ENCODE results near the gene WNK4.
"Not testable (repeated sequence)": the region's sequence is repeated elsewhere in the genome, so short reads cannot be mapped to it uniquely, and the experiment has no call there.

The WNK4 gene

GRCh38 chr17:42779936-42780850 is at the start of gene WNK4:
TSS of gene WNK4 (plus strand) at chr17:42780610. CDS start at chr17:42780699, 89 bp downstream.
- DNase-seq = no peak

- no peak for DNase-seq
Measured at GRCh38 chr17:42740699-42741098, 39.7 kb upstream of the WNK4 start.

GRCh38 chr17:42742916-42743315 is 37.5 kb upstream of the WNK4 start:
- not testable (repeated sequence) for DNase-seq

GRCh38 chr17:42743595-42744282 is 36.7 kb upstream of the WNK4 start:
- DNase-seq = no peak

GRCh38 chr17:42744283-42744805 is 36.1 kb upstream of the WNK4 start:
- peak in 1 of 2 donors; percentile 61 for DNase-seq

- peak; percentile 93 for DNase-seq
Measured at GRCh38 chr17:42744806-42745617, 35.4 kb upstream of the WNK4 start, which contains the start of gene EZH1. TSS of gene EZH1 (minus strand) at chr17:42745040. CDS start at chr17:42728941, 16,099 bp downstream.

GRCh38 chr17:42748202-42748907 is 32.1 kb upstream of the WNK4 start:
- DNase-seq = no peak

DNA sequence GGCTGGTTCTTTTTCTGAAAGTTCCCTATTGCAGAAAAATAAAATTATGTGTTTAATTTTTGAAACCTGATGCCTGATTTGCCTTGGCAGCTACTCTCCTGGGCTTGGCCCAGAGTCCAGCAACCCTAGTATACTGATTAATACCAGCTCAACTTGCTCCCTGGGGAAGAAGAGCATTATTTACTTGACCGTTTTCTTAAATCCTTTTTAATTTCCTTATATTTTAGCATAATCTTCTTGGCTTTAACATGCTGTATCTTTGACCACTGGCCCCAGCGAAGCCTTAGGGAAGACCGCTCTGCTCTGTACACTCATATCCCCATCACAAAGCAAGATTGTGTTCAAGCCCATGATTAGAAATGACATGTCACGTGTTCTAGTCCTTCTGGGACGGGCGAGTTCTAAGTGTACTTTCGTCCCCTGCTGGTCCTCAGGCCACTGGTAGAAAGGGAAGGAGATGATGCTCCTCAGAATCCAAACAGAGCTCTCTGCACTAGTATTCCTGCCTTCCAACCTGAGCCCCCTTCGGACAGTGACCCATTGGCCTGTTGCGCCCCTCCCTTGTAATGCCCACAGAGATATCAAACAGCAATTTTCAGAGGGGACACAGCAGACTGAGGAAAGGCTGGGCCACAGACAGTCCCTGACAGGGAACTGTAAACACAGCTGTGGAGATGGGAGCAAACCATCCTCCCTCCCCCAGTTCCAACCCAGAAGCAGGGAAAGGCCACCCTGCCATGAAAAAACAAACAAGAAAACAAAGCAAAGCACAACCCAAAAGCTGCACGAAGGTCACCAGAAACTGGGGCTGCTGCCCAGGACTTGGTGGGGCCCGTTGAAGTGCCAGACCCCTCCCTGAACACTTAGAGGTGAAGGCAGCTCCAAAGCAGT is 31.3 kb upstream of the WNK4 start:
- DNase-seq = no peak

GRCh38 chr17:42750739-42751344 is 29.6 kb upstream of the WNK4 start:
- DNase-seq = no peak

DNA sequence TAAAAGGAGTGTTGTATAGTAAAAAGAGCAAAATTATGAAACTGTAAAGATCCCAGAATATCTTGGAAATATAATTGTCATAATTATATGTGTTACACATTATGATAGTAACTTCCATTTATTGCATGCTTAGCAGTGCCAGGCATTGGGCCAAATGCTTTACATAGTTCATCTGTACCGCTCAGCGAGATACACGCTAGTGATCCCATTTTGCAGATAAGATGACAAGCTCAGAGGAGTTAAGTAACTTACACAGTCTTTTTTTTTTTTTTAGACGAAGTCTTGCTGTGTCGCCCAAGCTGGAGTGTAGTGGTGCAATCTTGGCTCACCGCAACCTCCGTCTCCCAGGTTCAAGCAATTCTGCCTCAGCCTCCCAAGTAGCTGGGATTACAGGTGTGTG is 28.8 kb upstream of the WNK4 start:
- DNase-seq = no peak

GRCh38 chr17:42754782-42755181 is 25.6 kb upstream of the WNK4 start:
- no peak for DNase-seq

GRCh38 chr17:42759982-42760651 is 20.3 kb upstream of the WNK4 start:
- peak in 1 of 2 donors; percentile 35 for DNase-seq

- DNase-seq = no peak
Measured at GRCh38 chr17:42760652-42761581, 19.5 kb upstream of the WNK4 start, which contains the start of gene RAMP2. TSS of gene RAMP2 (plus strand) at chr17:42761227. CDS start at chr17:42761262, 35 bp downstream.

DNA sequence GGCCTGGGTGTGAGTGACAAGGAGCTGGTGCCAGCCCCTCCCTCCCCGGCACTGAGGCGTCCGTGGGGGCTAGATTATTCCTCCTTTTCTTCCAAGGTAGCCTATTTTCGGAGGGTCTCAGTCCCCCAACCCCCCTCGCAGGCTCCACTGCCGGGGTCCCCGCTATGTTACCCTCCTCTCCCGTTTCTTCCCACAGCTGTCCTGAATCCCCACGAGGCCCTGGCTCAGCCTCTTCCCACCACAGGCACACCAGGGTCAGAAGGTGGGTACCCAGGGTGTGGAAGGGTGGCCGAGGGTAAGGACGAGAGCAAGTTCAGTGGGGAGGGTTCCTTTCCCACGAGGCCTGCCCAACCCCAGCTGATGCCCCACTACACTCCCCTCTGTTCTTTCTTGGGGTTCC is 18.8 kb upstream of the WNK4 start:
- DNase-seq = no peak

DNA sequence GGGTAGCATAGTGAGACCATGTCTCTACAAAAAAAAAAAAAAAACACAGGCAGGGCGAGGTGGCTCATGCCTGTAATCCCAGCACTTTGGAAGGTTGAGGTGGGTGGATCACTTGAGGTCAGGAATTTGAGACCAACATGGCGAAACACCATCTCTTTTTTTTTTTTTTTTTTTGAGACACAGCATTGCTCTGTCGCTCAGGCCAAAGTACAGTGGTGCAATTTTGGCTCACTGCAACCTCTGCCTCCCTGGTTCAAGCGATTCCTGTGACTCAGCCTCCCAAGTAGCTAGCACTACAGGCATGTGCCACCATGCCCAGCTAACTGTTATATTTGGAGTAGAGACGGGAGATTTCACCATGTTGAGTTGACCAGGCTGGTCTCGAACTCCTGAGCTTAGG is 14.3 kb upstream of the WNK4 start:
- no peak for DNase-seq

DNA sequence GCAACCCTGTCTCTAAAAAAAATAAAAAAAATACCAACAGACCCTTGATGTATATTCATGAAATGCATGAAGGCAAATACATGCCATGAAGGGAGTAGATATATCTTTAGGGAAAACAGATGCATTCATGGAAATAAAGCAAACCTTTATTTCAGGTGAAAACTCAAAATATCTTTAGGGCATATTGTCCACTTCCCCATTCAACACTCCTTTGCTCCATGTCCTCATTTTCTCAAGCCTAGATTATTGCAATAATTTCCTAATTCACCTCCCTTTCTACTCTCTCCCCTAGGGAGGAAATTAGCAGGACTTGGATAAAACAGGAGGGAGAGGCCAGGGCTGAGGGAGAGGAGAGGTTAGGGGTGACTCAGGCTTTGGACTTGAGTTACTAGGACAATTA is 12.9 kb upstream of the WNK4 start:
- DNase-seq = no peak

DNA sequence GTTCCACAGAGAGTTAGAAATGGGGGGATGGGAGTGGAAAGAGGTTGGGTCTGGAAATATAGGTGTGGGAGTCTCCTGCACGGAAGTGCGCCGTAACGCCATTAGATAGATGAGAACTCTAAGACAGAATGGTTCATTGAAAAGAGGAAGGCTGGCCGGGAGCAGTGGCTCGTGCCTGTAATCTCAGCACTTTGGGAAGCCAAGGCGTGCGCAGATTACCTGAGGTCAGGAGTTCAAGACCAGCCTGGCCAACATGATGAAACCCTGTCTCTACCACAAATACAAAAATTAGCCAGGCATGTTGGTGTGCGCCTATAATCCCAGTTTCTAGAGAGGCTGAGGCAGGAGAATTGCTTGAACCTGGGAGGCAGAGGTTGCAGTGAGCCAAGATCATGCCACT is 12.4 kb upstream of the WNK4 start:
- not testable (repeated sequence) for DNase-seq

- not testable (repeated sequence) for DNase-seq
Measured at GRCh38 chr17:42769964-42770363, 10.4 kb upstream of the WNK4 start.

DNA sequence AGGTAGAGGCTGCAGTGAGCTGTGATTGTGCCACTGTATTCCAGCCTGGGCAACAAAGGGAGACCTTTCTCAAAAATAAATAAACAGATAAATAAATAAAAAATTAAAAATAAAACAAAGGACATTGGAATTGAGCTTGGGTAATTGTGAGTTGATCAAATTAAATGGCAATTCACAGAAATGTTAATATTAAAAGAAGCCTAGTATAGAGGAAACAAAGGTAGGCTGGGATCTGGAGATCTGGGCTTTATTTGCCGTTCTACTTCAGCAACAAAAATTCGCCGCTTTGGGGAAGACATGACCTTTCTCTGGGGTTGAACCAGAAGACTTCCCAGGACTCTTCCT is 7.5 kb upstream of the WNK4 start:
- DNase-seq = no peak

Data from CD4-positive, alpha-beta T cell treated with Interleukin-4 for 1 hour (primary cell).